ENCODE results near the gene ARHGEF38.

- TF ChIP-seq YY1 (IDR thresholded peaks at IDR 0.05; ENCODE audit: low read depth) (no peak), RAD21 (IDR thresholded peaks at IDR 0.05; ENCODE audit: low read depth) (no peak), REST (IDR thresholded peaks at IDR 0.05; ENCODE audit: low read depth) (no peak), TAF1 (IDR thresholded peaks at IDR 0.05; ENCODE audit: low read depth) (no peak), CREB1 (IDR thresholded peaks at IDR 0.05; ENCODE audit: low read depth) (no peak), TCF12 (IDR thresholded peaks at IDR 0.05; ENCODE audit: low read depth) (no peak), MAX (IDR thresholded peaks at IDR 0.05) (no peak), EGR1 (IDR thresholded peaks at IDR 0.05) (no peak), EP300 (IDR thresholded peaks at IDR 0.05; ENCODE audit: borderline replicate concordance) (no peak), TEAD4 (IDR thresholded peaks at IDR 0.05) (no peak), USF1 (IDR thresholded peaks at IDR 0.05) (no peak), ZBTB7A (IDR thresholded peaks at IDR 0.05; ENCODE audit: low read depth) (no peak), FOXM1 (IDR thresholded peaks at IDR 0.05; ENCODE audit: borderline replicate concordance, low read depth) (no peak), CEBPB (IDR thresholded peaks at IDR 0.05) (no peak)
These were observed 7.7 kb upstream of the ARHGEF38 start for GRCh38 chr4:105544520-105545286.
